K562 (cell line): Measurements from ENCODE around the gene IL18RAP.

ENCODE experiments used
- BHLHE40 ChIP-seq: IDR thresholded peaks from 2 replicates; pipeline ENCODE4 v1.6.1; 2011; ENCODE audit warnings: low read length, improper control_type of control experiment
- CREM ChIP-seq: IDR thresholded peaks from 2 replicates; pipeline ENCODE4 v1.6.1; 2014; ENCODE audit warnings: antibody characterized with exemption, low read depth
- CTCF ChIP-seq, 3 experiments: IDR thresholded peaks in 2 of 3; conservative IDR thresholded peaks in 1 of 3; 2 replicates each; pipeline ENCODE4 v1.5.1; 2011 to 2012; ENCODE audit warnings: low read length in 3 of 3, mild to moderate bottlenecking in 3 of 3, control low read depth in 2 of 3, improper control_type of control experiment in 1 of 3, inconsistent platforms in 1 of 3, low read depth in 1 of 3, mixed read lengths in 1 of 3, moderate library complexity in 1 of 3; ENCODE audit not compliant: insufficient read depth in 2 of 3
- HNRNPH1 ChIP-seq: fragments of 200-400 bp; formaldehyde crosslinking; optimal IDR thresholded peaks from 2 replicates; pipeline ENCODE3; 2017; ENCODE audit warnings: low read depth, mild to moderate bottlenecking, low read length, moderate library complexity
- THAP7 ChIP-seq: fragments of 250-450 bp; sonication (Bioruptor Pico); IDR thresholded peaks from 2 replicates; pipeline ENCODE4 v1.5.0; 2021
- TF ChIP-seq, protein P1 (sequence below): fragments of 250-450 bp; sonication (Bioruptor Pico); IDR thresholded peaks from 2 replicates; pipeline ENCODE4 v1.9.0; 2021; ENCODE audit warnings: mild to moderate bottlenecking

DNA sequence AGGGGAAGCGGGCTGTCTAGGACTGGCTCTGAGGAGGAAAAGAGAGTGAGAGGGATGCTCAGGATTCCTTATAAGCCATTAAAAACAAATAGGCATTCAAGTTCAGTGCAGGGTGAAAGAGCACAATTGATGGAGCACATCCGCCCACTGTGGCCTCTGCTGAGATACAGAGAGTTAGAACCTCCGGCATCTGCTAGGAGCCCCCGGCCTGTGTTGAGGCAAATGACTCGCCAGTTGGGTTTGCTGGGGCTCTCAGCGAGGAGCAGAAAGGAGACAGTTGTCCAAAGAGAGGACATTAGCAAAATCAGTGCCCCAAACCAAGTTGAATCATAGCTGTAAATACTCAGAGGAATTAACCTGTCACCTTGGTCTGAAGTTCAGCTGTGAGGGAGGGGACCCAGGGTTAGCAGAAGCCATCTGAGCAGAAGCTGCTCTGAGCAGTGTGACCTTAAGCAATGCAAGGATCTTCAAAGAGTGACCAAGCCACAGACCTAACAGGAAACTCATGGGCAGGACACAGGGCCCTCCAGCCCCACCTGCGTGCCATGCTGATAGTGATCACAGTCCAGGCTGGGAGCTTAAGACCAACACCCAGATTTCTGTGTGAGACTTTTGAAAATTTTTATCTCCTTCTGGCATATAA is 23.3 kb upstream of the IL18RAP start:
- TF ChIP-seq, protein P1, sequence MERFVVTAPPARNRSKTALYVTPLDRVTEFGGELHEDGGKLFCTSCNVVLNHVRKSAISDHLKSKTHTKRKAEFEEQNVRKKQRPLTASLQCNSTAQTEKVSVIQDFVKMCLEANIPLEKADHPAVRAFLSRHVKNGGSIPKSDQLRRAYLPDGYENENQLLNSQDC (CRISPR knock-in tag), result no peak
- no peak for TF ChIP-seq CTCF (IDR thresholded peaks at IDR 0.05 in 2 of 3, conservative IDR thresholded peaks at IDR 0.05 in 1 of 3; ENCODE audit: insufficient read depth in 2 of 3, low read depth in 1 of 3, low read length in 3 of 3)
- TF ChIP-seq HNRNPH1, result no peak
- TF ChIP-seq BHLHE40, result no peak
- no peak for TF ChIP-seq CREM
- no peak for TF ChIP-seq THAP7 (CRISPR knock-in tag)
